ENCODE results near the gene SCAMP4.

The SCAMP4 gene

GRCh38 chr19:1961000-1961883, 56.0 kb downstream of the SCAMP4 start:
- no peak for DNase-seq

- no peak for DNase-seq
Observed at GRCh38 chr19:1962674-1963073, 57.5 kb downstream of the SCAMP4 start.

GRCh38 chr19:1967087-1967608, 61.9 kb downstream of the SCAMP4 start:
- DNase-seq: no peak

- no peak for DNase-seq
Observed at GRCh38 chr19:1968279-1969175, 63.3 kb downstream of the SCAMP4 start.

GRCh38 chr19:1969176-1970002, 64.2 kb downstream of the SCAMP4 start:
- DNase-seq: no peak

GRCh38 chr19:1970003-1970805, 65.0 kb downstream of the SCAMP4 start:
- no peak for DNase-seq

GRCh38 chr19:1970806-1971502, 65.8 kb downstream of the SCAMP4 start:
- DNase-seq: no peak

- DNase-seq: no peak
Observed at GRCh38 chr19:1974381-1975161, 69.4 kb downstream of the SCAMP4 start.

- DNase-seq: no peak
Observed at GRCh38 chr19:1975162-1975480, 69.9 kb downstream of the SCAMP4 start.

Measured in RPMI8226 (cell line).